Measurements from ENCODE around the gene EFEMP1.

EFEMP1 gene

GRCh38 chr2:55824551-55825096 lies 99.0 kb downstream of the EFEMP1 start:
- TF ChIP-seq CTCF (IDR thresholded peaks at IDR 0.05; ENCODE audit: low read length, missing control alignments), result no peak
- H3K4me3 ChIP-seq (replicated peaks; ENCODE audit: low read depth, low read length), result no peak overlapping the region
- DNase-seq (ENCODE audit: low read depth), result no peak
